Measurements from ENCODE around the gene MBTPS1. TPM values are rescaled to one million over a fixed set of nuclear protein-coding genes. Genes with fewer than 3 reads are reported as not detected.
A peak's percentile ranks its signal among the peaks of the same experiment; 100 is the strongest.

MBTPS1 gene
- total RNA-seq, 6 experiments from 2014 or later, result 34.5 to 45.6 (median 40.1) TPM

- TF ChIP-seq CTCF (IDR thresholded peaks at IDR 0.05) (no peak), POLR2A (IDR thresholded peaks at IDR 0.05) (no peak)
- intact Hi-C loops (cut with DNase I), result loop anchor here in 1 of 2 donors (10.0 kb wide), 1 partner anchor 104 kb away; the partner anchor contains the start of gene NECAB2
- Histone ChIP-seq H3K4me1 (no peaks in the 10 kb centered on the region), H3K27ac (no peak overlapping the region), H3K4me3 (no peak overlapping the region), H3K36me3 (peaks cover 13 to 88% (median 42%) of the 10 kb centered on the region in 4 donors), H3K9me3 (no peaks in the 10 kb centered on the region), H3K27me3 (no peaks in the 10 kb centered on the region)
- ATAC-seq (peak in 2 of 4 donors; percentile 42 to 49), DNase-seq (no peak)
- 72% methylated on average over 5 of the region's 13 CpGs for WGBS (ENCODE audit: insufficient coverage, low coverage, low lambda C conversion rate, missing lambda C conversion rate)
Observed at GRCh38 chr16:84068783-84069462, 47.8 kb downstream of the MBTPS1 start.

- 89% methylated on average over 3 of the region's 8 CpGs for WGBS (ENCODE audit: insufficient coverage, low coverage, low lambda C conversion rate, missing lambda C conversion rate)
- no peak for DNase-seq
- H3K4me3 ChIP-seq, result no peak overlapping the region
- H3K27ac ChIP-seq, result no peak overlapping the region
- no peak for TF ChIP-seq POLR2A (IDR thresholded peaks at IDR 0.05)
- no peak for TF ChIP-seq CTCF (IDR thresholded peaks at IDR 0.05)
- no peak for ATAC-seq
- H3K9me3 ChIP-seq, result no peaks in the 10 kb centered on the region
- peaks cover 12 to 90% (median 40%) of the 10 kb centered on the region in 4 donors for H3K36me3 ChIP-seq
- no peaks in the 10 kb centered on the region for H3K4me1 ChIP-seq
- no peaks in the 10 kb centered on the region for H3K27me3 ChIP-seq
- intact Hi-C loops (cut with DNase I), result loop anchor here in 1 of 2 donors (10.0 kb wide), 1 partner anchor 103 kb away; the partner anchor contains the start of gene NECAB2
Observed at GRCh38 chr16:84068041-84068440, 48.7 kb downstream of the MBTPS1 start.

- intact Hi-C loops (cut with DNase I), result loop anchor here in 1 of 2 donors (10.0 kb wide), 1 partner anchor 103 kb away; the partner anchor contains the start of gene NECAB2
- H3K27me3 ChIP-seq, result no peaks in the 10 kb centered on the region
- 86% methylated on average over 9 of the region's 9 CpGs for WGBS (ENCODE audit: insufficient coverage, low coverage, low lambda C conversion rate, missing lambda C conversion rate)
- no peak for DNase-seq
- H3K4me1 ChIP-seq, result no peaks in the 10 kb centered on the region
- no peak for ATAC-seq
- no peak for TF ChIP-seq POLR2A (IDR thresholded peaks at IDR 0.05)
- no peak for TF ChIP-seq CTCF (IDR thresholded peaks at IDR 0.05)
- peaks cover 8 to 90% (median 42%) of the 10 kb centered on the region in 4 donors for H3K36me3 ChIP-seq
- no peak overlapping the region for H3K4me3 ChIP-seq
- H3K27ac ChIP-seq, result no peak overlapping the region
- H3K9me3 ChIP-seq, result no peaks in the 10 kb centered on the region
Observed at GRCh38 chr16:84067640-84068039, 49.1 kb downstream of the MBTPS1 start.

GRCh38 chr16:84065536-84066132 is 51.1 kb downstream of the MBTPS1 start:
- intact Hi-C loops (cut with DNase I), result loop anchor here in 1 of 2 donors (10.0 kb wide), 1 partner anchor 101 kb away; the partner anchor contains the start of gene NECAB2
- TF ChIP-seq CTCF (IDR thresholded peaks at IDR 0.05), result peak; percentile 47 to 69 (median 62)
- TF ChIP-seq POLR2A (IDR thresholded peaks at IDR 0.05), result no peak
- Histone ChIP-seq H3K9me3 (no peaks in the 10 kb centered on the region), H3K4me3 (no peak overlapping the region), H3K27me3 (no peaks in the 10 kb centered on the region), H3K4me1 (no peaks in the 10 kb centered on the region), H3K27ac (no peak overlapping the region), H3K36me3 (peaks cover 8 to 98% (median 42%) of the 10 kb centered on the region in 4 donors)
- WGBS (ENCODE audit: insufficient coverage, low coverage, low lambda C conversion rate, missing lambda C conversion rate), result 40% methylated on average over 12 of the region's 12 CpGs
- ATAC-seq (peak; percentile 68 to 76 (median 70)), DNase-seq (no peak)
